Amniotic stem cell (primary cell): ENCODE data around the gene FAM240A.

Experiments
- DNase-seq: peaks from one replicate; lab custom pipeline; 2025; lab: John Stamatoyannopoulos, UW

The FAM240A gene

GRCh38 chr3:46674031-46674845 lies 61.9 kb downstream of the FAM240A start:
- no peak for DNase-seq

DNA sequence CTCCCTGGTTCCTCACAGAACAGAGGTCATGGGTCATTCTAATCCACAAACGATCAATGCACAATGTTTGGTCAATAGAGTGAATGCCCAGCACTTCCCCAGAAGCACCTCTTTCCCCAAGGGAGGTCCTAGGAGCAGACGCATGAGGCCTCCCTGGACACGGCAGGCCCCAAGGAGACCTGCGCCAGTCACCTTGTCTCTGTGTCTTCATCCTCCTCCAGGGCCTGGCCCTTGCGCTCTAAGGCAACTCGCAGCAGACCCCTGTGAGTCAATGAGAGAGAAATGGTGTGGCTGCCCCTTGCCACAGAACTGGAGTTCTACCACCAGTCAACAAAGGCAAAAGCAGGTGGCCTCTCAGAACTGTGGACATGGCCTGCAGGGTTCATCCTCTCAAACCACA lies 63.1 kb downstream of the FAM240A start:
- no peak for DNase-seq
